DOHH2 (cell line): ENCODE measurements around the gene ZBTB25.

Source experiments
- H3F3A ChIP-seq: fragments of 200-600 bp; sonication (generic), shearing (Covaris generic); 2 replicates; pipeline ENCODE4 v1.6.0; 2016; ENCODE audit warnings: antibody characterized with exemption, mild to moderate bottlenecking; ENCODE audit not compliant: control insufficient read depth, insufficient read depth
- H3K27ac ChIP-seq: fragments of 200-600 bp; sonication (generic); 2 replicates; pipeline ENCODE4 v1.5.1; 2014; ENCODE audit warnings: low read depth, mild to moderate bottlenecking, low read length, moderate library complexity
- H3K27me3 ChIP-seq: fragments of 200-600 bp; sonication (generic); 2 replicates; pipeline ENCODE4 v1.6.1; 2014; ENCODE audit warnings: mild to moderate bottlenecking, low read length, mixed read lengths; ENCODE audit not compliant: control insufficient read depth
- H3K36me3 ChIP-seq: fragments of 200-600 bp; sonication (generic); 2 replicates; pipeline ENCODE4 v1.6.1; 2014; ENCODE audit warnings: mild to moderate bottlenecking, low read length, moderate library complexity, mixed read lengths; ENCODE audit not compliant: control insufficient read depth
- H3K4me1 ChIP-seq: fragments of 200-600 bp; sonication (generic); 2 replicates; pipeline ENCODE4 v1.6.1; 2014; ENCODE audit warnings: mild to moderate bottlenecking, low read length, mixed read lengths; ENCODE audit not compliant: control insufficient read depth
- H3K4me2 ChIP-seq: fragments of 200-600 bp; sonication (generic); 2 replicates; pipeline ENCODE4 v1.6.0; 2014; ENCODE audit warnings: mild to moderate bottlenecking, low read length, moderate library complexity
- H3K4me3 ChIP-seq: fragments of 200-600 bp; sonication (generic); 2 replicates; pipeline ENCODE4 v1.5.1; 2014; ENCODE audit warnings: mild to moderate bottlenecking, low read length, mixed read lengths
- H3K79me2 ChIP-seq: fragments of 200-600 bp; sonication (generic); 2 replicates; pipeline ENCODE4 v1.6.1; 2014; ENCODE audit warnings: mild to moderate bottlenecking, low read length, mixed read lengths; ENCODE audit not compliant: control insufficient read depth
- H3K9me2 ChIP-seq: fragments of 200-600 bp; sonication (generic); replicated peaks from 2 replicates; pipeline ENCODE4 v1.6.1; 2014; ENCODE audit warnings: mild to moderate bottlenecking, low read length, mixed read lengths; ENCODE audit not compliant: control insufficient read depth
- H3K9me3 ChIP-seq: fragments of 200-600 bp; sonication (generic); 2 replicates; pipeline ENCODE4 v1.6.1; 2014; ENCODE audit warnings: antibody characterized with exemption, low read length, mixed read lengths; ENCODE audit not compliant: control insufficient read depth, insufficient read depth
- H4K20me1 ChIP-seq: fragments of 200-600 bp; sonication (generic); 2 replicates; pipeline ENCODE4 v1.6.0; 2014; ENCODE audit warnings: low read depth, mild to moderate bottlenecking, antibody characterized with exemption, low read length, moderate library complexity; ENCODE audit not compliant: control insufficient read depth, insufficient read depth
- CTCF ChIP-seq: fragments of 200-600 bp; sonication (generic); IDR thresholded peaks from one replicate; pipeline ENCODE4 v1.5.1; 2014; ENCODE audit warnings: antibody characterized with exemption, mild to moderate bottlenecking, low read depth, low read length; ENCODE audit not compliant: poor library complexity, severe bottlenecking
- EZH2phosphoT487 ChIP-seq: fragments of 200-600 bp; sonication (generic); IDR thresholded peaks from 2 replicates; pipeline ENCODE4 v1.6.1; 2017; ENCODE audit warnings: borderline replicate concordance, mild to moderate bottlenecking, antibody characterized with exemption, low read length, moderate library complexity, mixed read lengths

ZBTB25 gene

GRCh38 chr14:64516969-64517368 is 13.3 kb upstream of the ZBTB25 start:
- peaks cover 27% of the 10 kb centered on the region for H4K20me1 ChIP-seq
- TF ChIP-seq EZH2phosphoT487, result no peak
- TF ChIP-seq CTCF, result no peak
- H3K79me2 ChIP-seq, result peaks cover 92% of the 10 kb centered on the region
- no peaks in the 10 kb centered on the region for H3K27me3 ChIP-seq
- no peaks in the 10 kb centered on the region for H3K9me3 ChIP-seq
- no peak overlapping the region for H3K4me3 ChIP-seq
- peaks cover 36% of the 10 kb centered on the region for H3K36me3 ChIP-seq
- no peaks in the 10 kb centered on the region for H3K9me2 ChIP-seq
- H3F3A ChIP-seq, result 0 out of 2 replicates have a peak, but pooled peaks cover 3% of the 10 kb centered on the region
- H3K27ac ChIP-seq, result no peak overlapping the region
- no peak overlapping the region for H3K4me2 ChIP-seq
- no peaks in the 10 kb centered on the region; the same call in 1 of the 2 replicates for H3K4me1 ChIP-seq

GRCh38 chr14:64515053-64515452 is 11.4 kb upstream of the ZBTB25 start:
- TF ChIP-seq CTCF, result no peak
- TF ChIP-seq EZH2phosphoT487, result no peak
- no peak overlapping the region for H3K4me2 ChIP-seq
- H3K9me2 ChIP-seq, result no peaks in the 10 kb centered on the region
- peaks cover 97% of the 10 kb centered on the region for H3K79me2 ChIP-seq
- peaks cover 17% of the 10 kb centered on the region for H3K4me1 ChIP-seq
- H3K4me3 ChIP-seq, result no peak overlapping the region
- H3K9me3 ChIP-seq, result no peaks in the 10 kb centered on the region
- no peaks in the 10 kb centered on the region for H3K27me3 ChIP-seq
- H3F3A ChIP-seq, result peaks cover 8% of the 10 kb centered on the region
- H3K36me3 ChIP-seq, result peaks cover 37% of the 10 kb centered on the region
- H4K20me1 ChIP-seq, result peaks cover 33% of the 10 kb centered on the region
- H3K27ac ChIP-seq, result no peak overlapping the region

GRCh38 chr14:64513271-64513670 is 9.6 kb upstream of the ZBTB25 start:
- no peak overlapping the region for H3K27ac ChIP-seq
- H3K79me2 ChIP-seq, result peaks cover 98% of the 10 kb centered on the region

More at GRCh38 chr14:64513271-64513670, 9.6 kb upstream of the ZBTB25 start:
- Histone ChIP-seq H3K27me3 (no peaks in the 10 kb centered on the region), H3K4me1 (peaks cover 34% of the 10 kb centered on the region), H3K36me3 (peaks cover 34% of the 10 kb centered on the region), H3K4me2 (no peak overlapping the region), H3F3A (peaks cover 15% of the 10 kb centered on the region), H4K20me1 (peaks cover 38% of the 10 kb centered on the region), H3K9me3 (no peaks in the 10 kb centered on the region), H3K9me2 (no peaks in the 10 kb centered on the region), H3K4me3 (no peak overlapping the region)
- TF ChIP-seq CTCF, result no peak
- TF ChIP-seq EZH2phosphoT487, result no peak
